Stimulated activated CD8-positive, alpha-beta memory T cell treated with anti-CD3 and anti-CD28 coated beads, Interleukin-12 subunit alpha, Interleukin-12 subunit beta, amount 100 ng/mL, for 1 hour (primary cell): Measurements from ENCODE around the gene RALGPS1.

Experiments used
- DNase-seq: peaks from one replicate; pipeline ENCODE4 v3.0.0-alpha.2; 2020; ENCODE audit warnings: low read depth

Gene RALGPS1

GRCh38 chr9:127224883-127225739 is 310.5 kb downstream of the RALGPS1 start:
- DNase-seq, result peak; percentile 81

GRCh38 chr9:127225801-127226625 is 311.4 kb downstream of the RALGPS1 start:
- DNase-seq, result no peak

- DNase-seq, result no peak
Measured at GRCh38 chr9:127229691-127230417, 315.3 kb downstream of the RALGPS1 start.

- no peak for DNase-seq
Measured at GRCh38 chr9:127231666-127232065, 317.1 kb downstream of the RALGPS1 start.

- no peak for DNase-seq
Measured at GRCh38 chr9:127232833-127233549, 318.4 kb downstream of the RALGPS1 start.

GRCh38 chr9:127233550-127233949 is 319.0 kb downstream of the RALGPS1 start:
- no peak for DNase-seq

GRCh38 chr9:127233989-127234388 is 319.4 kb downstream of the RALGPS1 start:
- DNase-seq, result no peak

GRCh38 chr9:127237801-127238200 is 323.2 kb downstream of the RALGPS1 start:
- DNase-seq, result no peak

- no peak for DNase-seq
Measured at GRCh38 chr9:127241354-127241753, 326.8 kb downstream of the RALGPS1 start.

- peak; percentile 94 for DNase-seq
Measured at GRCh38 chr9:127244609-127245601, 330.3 kb downstream of the RALGPS1 start.

- no peak for DNase-seq
Measured at GRCh38 chr9:127245637-127246164, 331.1 kb downstream of the RALGPS1 start.

- no peak for DNase-seq
Measured at GRCh38 chr9:127248241-127248640, 333.7 kb downstream of the RALGPS1 start.

- DNase-seq, result no peak
Measured at GRCh38 chr9:127249877-127250276, 335.3 kb downstream of the RALGPS1 start.

- DNase-seq, result no peak
Measured at GRCh38 chr9:127250896-127251391, 336.4 kb downstream of the RALGPS1 start.

GRCh38 chr9:127252410-127253318 is 338.1 kb downstream of the RALGPS1 start:
- DNase-seq, result no peak

- DNase-seq, result no peak
Measured at GRCh38 chr9:127253446-127253845, 338.9 kb downstream of the RALGPS1 start.

- DNase-seq, result no peak
Measured at GRCh38 chr9:127255692-127256091, 341.1 kb downstream of the RALGPS1 start.

- DNase-seq, result no peak
Measured at GRCh38 chr9:127256324-127256723, 341.7 kb downstream of the RALGPS1 start.
